Daoy (cell line): ENCODE data around the gene COASY. TPM values are rescaled to one million over a fixed set of nuclear protein-coding genes. Genes with fewer than 3 reads are reported as not detected.

Experiments
- DNase-seq: peaks from one replicate; pipeline ENCODE4 v3.0.0-alpha.2; 2015; ENCODE audit warnings: low read depth
- total RNA-seq: library from RNA; depleted of rRNA; stranded (reverse); fragments of >200 nt; shearing (Covaris generic); gene quantifications from 2 replicates; pipeline ENCODE4 v1.2.3, GENCODE V29; 2014; rRNA removed

The COASY gene
- total RNA-seq, 1 experiment from 2014 or later: 19.6 TPM

DNA sequence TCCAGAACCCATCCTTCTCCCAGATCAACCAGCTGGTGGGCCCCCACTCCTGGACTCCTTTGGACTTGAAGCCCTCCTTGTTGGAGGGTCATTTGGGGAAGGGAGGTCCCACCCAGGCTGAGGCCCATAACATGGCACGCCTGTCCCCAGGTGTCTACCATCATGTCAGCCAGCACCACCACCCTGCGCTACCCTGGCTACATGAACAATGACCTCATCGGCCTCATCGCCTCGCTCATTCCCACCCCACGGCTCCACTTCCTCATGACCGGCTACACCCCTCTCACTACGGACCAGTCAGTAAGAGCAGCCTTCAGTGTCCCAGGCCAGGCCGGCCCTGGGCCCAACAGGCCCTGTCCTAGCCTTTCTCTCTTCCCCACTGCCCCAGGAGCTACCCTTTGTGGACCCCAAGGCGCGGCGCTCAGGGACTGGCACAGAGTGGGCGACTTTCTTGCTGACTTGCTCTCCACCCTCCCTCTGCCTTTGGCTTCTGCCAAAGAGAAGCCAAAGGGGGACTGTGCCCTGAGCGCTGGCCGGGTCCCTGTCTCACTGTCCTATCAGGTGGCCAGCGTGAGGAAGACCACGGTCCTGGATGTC lies 51.8 kb downstream of the COASY start:
- DNase-seq: no peak

Other genes with a start within 250 kb of the COASY start
- gene STAT3, start 173.7 kb upstream of the COASY start, total RNA-seq: 24.9 and 28.6 TPM in 2 replicates
- 192 and 215 TPM in 2 replicates for gene CAVIN1, start 138.9 kb upstream of the COASY start, total RNA-seq
- 12.6 and 16.6 TPM in 2 replicates for gene ATP6V0A1, start 103.3 kb upstream of the COASY start, total RNA-seq
- gene NAGLU, start 25.9 kb upstream of the COASY start, total RNA-seq: 10.5 and 14.2 TPM in 2 replicates
- gene HSD17B1, start 9.2 kb upstream of the COASY start, total RNA-seq: under 0.01 and 0.09 TPM in 2 replicates
- gene MLX, start 5.0 kb downstream of the COASY start, total RNA-seq: 8.5 and 16.2 TPM in 2 replicates
- 17.4 and 32.3 TPM in 2 replicates for gene PSMC3IP, start 15.6 kb downstream of the COASY start, total RNA-seq
- 16.3 and 22.1 TPM in 2 replicates for gene RETREG3, start 47.2 kb downstream of the COASY start, total RNA-seq
- 36.9 and 54.3 TPM in 2 replicates for gene TUBG1, start 47.5 kb downstream of the COASY start, total RNA-seq
- 5.8 and 9.0 TPM in 2 replicates for gene TUBG2, start 97.1 kb downstream of the COASY start, total RNA-seq
- gene PLEKHH3, start 114.8 kb downstream of the COASY start, total RNA-seq: 2.5 and 8.9 TPM in 2 replicates
- gene CCR10, start 119.7 kb downstream of the COASY start, total RNA-seq: 0.29 TPM in 1 of 2 replicates, not detected in the other
- 2.1 and 7.4 TPM in 2 replicates for gene CNTNAP1, start 120.4 kb downstream of the COASY start, total RNA-seq
- gene EZH1, start 182.9 kb downstream of the COASY start, total RNA-seq: 5.1 and 6.8 TPM in 2 replicates
- gene RAMP2, start 199.1 kb downstream of the COASY start, total RNA-seq: 2.7 TPM in 1 of 2 replicates, not detected in the other
- gene VPS25, start 211.3 kb downstream of the COASY start, total RNA-seq: 60.7 and 69.9 TPM in 2 replicates
- 1.7 and 2.1 TPM in 2 replicates for gene WNK4, start 218.5 kb downstream of the COASY start, total RNA-seq
- gene COA3, start 236.6 kb downstream of the COASY start, total RNA-seq: 63.5 and 75.8 TPM in 2 replicates
- gene CNTD1, start 236.7 kb downstream of the COASY start, total RNA-seq: 0.06 TPM in 1 of 2 replicates, not detected in the other